ENCODE data around the gene C10orf95. TPM values are rescaled to one million over a fixed set of nuclear protein-coding genes. Genes with fewer than 3 reads are reported as not detected.

The C10orf95 gene
- total and polyA plus RNA-seq, 2 of the 13 experiments (the other 11 are each of a cell fraction or from before 2014, with no cell fraction given) = 0.05 to 0.07 TPM

DNA sequence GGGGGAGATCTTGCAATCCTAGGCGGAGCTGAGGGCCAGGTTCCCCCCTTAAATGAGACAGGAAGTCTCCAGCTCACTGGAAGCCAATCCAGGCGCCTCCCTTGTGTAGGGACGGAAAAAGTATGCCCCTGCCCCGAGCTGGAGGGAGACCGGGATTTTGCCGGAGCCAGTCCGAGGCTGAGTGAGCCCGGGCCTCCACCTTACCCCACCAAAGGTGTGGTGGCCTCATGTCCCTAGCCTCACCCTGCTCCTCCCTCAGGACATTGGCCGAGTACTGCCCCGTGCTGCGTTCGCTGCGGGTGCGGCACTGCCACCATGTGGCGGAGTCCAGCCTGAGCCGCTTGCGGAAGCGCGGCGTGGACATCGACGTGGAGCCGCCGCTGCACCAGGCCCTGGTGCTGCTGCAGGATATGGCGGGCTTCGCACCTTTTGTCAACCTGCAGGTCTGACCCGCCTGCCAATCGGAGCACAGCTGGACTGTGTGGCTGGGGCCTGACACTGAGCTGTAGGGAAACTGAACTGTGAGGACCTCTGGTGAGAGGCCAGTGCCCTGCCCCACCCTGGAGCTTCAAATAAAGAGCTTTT lies 28.7 kb downstream of the C10orf95 start (continued):
- TF ChIP-seq, protein P1, sequence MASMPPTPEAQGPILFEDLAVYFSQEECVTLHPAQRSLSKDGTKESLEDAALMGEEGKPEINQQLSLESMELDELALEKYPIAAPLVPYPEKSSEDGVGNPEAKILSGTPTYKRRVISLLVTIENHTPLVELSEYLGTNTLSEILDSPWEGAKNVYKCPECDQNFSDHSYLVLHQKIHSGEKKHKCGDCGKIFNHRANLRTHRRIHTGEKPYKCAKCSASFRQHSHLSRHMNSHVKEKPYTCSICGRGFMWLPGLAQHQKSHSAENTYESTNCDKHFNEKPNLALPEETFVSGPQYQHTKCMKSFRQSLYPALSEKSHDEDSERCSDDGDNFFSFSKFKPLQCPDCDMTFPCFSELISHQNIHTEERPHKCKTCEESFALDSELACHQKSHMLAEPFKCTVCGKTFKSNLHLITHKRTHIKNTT (CRISPR knock-in tag; IDR thresholded peaks at IDR 0.05) = no peak
- TF ChIP-seq ZNF30 (CRISPR knock-in tag; IDR thresholded peaks at IDR 0.05) (no peak), ZNF430 (CRISPR knock-in tag; IDR thresholded peaks at IDR 0.05) (peak; percentile 87), ZNF501 (CRISPR knock-in tag; IDR thresholded peaks at IDR 0.05) (no peak; the same call in 1 of the 2 replicates), ZNF563 (CRISPR knock-in tag; IDR thresholded peaks at IDR 0.05) (no peak), NBN (conservative IDR thresholded peaks at IDR 0.05) (no peak), ZNF232 (CRISPR knock-in tag; IDR thresholded peaks at IDR 0.05; ENCODE audit: borderline replicate concordance) (no peak; the same call in 1 of the 2 replicates), ZMYM4 (CRISPR knock-in tag; IDR thresholded peaks at IDR 0.05) (peak; percentile 79), ZFP37 (CRISPR knock-in tag; IDR thresholded peaks at IDR 0.05; ENCODE audit: borderline replicate concordance) (peak; percentile 83; the same call in 1 of the 2 replicates), HDAC6 (IDR thresholded peaks at IDR 0.05; ENCODE audit: low read depth, low read length) (no peak), ZNF180 (CRISPR knock-in tag; IDR thresholded peaks at IDR 0.05; ENCODE audit: borderline replicate concordance, low read depth) (no peak), TRAFD1 (CRISPR knock-in tag; IDR thresholded peaks at IDR 0.05; ENCODE audit: borderline replicate concordance) (0 out of 2 replicates have a peak, but pooled peaks have one; percentile 24), ZNF362 (CRISPR knock-in tag; IDR thresholded peaks at IDR 0.05; ENCODE audit: borderline replicate concordance) (peak; percentile 77; the same call in 1 of the 2 replicates), TAF1 (CRISPR knock-in tag; IDR thresholded peaks at IDR 0.05) (peak; percentile 54), BRD4 (CRISPR knock-in tag; IDR thresholded peaks at IDR 0.05) (peak; percentile 89), FOXK1 (CRISPR knock-in tag; IDR thresholded peaks at IDR 0.05; ENCODE audit: borderline replicate concordance, low read depth) (peak; percentile 62; the same call in 1 of the 2 replicates), PAWR (CRISPR knock-in tag; IDR thresholded peaks at IDR 0.05; ENCODE audit: borderline replicate concordance) (peak; percentile 76; the same call in 1 of the 2 replicates)
- TF ChIP-seq, protein P2, sequence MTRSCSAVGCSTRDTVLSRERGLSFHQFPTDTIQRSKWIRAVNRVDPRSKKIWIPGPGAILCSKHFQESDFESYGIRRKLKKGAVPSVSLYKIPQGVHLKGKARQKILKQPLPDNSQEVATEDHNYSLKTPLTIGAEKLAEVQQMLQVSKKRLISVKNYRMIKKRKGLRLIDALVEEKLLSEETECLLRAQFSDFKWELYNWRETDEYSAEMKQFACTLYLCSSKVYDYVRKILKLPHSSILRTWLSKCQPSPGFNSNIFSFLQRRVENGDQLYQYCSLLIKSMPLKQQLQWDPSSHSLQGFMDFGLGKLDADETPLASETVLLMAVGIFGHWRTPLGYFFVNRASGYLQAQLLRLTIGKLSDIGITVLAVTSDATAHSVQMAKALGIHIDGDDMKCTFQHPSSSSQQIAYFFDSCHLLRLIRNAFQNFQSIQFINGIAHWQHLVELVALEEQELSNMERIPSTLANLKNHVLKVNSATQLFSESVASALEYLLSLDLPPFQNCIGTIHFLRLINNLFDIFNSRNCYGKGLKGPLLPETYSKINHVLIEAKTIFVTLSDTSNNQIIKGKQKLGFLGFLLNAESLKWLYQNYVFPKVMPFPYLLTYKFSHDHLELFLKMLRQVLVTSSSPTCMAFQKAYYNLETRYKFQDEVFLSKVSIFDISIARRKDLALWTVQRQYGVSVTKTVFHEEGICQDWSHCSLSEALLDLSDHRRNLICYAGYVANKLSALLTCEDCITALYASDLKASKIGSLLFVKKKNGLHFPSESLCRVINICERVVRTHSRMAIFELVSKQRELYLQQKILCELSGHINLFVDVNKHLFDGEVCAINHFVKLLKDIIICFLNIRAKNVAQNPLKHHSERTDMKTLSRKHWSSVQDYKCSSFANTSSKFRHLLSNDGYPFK (CRISPR knock-in tag; IDR thresholded peaks at IDR 0.05; ENCODE audit: borderline replicate concordance) = 0 out of 2 replicates have a peak, but pooled peaks have one; percentile 22
- TF ChIP-seq, protein P3, sequence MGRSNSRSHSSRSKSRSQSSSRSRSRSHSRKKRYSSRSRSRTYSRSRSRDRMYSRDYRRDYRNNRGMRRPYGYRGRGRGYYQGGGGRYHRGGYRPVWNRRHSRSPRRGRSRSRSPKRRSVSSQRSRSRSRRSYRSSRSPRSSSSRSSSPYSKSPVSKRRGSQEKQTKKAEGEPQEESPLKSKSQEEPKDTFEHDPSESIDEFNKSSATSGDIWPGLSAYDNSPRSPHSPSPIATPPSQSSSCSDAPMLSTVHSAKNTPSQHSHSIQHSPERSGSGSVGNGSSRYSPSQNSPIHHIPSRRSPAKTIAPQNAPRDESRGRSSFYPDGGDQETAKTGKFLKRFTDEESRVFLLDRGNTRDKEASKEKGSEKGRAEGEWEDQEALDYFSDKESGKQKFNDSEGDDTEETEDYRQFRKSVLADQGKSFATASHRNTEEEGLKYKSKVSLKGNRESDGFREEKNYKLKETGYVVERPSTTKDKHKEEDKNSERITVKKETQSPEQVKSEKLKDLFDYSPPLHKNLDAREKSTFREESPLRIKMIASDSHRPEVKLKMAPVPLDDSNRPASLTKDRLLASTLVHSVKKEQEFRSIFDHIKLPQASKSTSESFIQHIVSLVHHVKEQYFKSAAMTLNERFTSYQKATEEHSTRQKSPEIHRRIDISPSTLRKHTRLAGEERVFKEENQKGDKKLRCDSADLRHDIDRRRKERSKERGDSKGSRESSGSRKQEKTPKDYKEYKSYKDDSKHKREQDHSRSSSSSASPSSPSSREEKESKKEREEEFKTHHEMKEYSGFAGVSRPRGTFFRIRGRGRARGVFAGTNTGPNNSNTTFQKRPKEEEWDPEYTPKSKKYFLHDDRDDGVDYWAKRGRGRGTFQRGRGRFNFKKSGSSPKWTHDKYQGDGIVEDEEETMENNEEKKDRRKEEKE (IDR thresholded peaks at IDR 0.05) = no peak
